GM19193 (cell line): ENCODE data around the gene MAP2K5.

ENCODE experiments used
- POLR2A ChIP-seq: IDR thresholded peaks from 4 replicates; pipeline ENCODE4 v1.6.1; 2011; ENCODE audit not compliant: insufficient read depth, insufficient read length; ENCODE audit errors: extremely low read depth

The MAP2K5 gene

GRCh38 chr15:67736810-67737209 is 194.3 kb downstream of the MAP2K5 start:
- no peak for TF ChIP-seq POLR2A

DNA sequence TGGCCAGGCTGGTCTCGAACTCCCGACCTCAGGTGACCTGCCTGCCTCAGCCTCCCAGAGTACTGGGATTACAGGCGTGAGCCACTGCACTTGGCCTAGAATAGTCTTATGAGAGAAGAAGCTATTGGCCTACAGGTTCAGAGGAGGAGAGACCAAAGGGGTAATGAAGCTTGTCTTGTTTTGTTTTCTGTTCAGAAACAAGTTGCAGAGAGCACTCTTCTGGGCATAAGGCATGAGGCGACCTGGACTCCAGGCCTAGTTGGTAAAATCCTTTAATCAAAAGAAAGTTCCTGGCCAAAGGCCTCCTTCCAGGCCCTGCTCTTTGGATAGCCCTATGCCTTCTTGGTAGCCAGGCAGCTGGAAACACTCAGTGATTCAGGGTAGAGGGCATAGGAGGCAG is 195.6 kb downstream of the MAP2K5 start:
- no peak for TF ChIP-seq POLR2A

- no peak for TF ChIP-seq POLR2A
Observed at GRCh38 chr15:67740405-67740804, 197.9 kb downstream of the MAP2K5 start.

DNA sequence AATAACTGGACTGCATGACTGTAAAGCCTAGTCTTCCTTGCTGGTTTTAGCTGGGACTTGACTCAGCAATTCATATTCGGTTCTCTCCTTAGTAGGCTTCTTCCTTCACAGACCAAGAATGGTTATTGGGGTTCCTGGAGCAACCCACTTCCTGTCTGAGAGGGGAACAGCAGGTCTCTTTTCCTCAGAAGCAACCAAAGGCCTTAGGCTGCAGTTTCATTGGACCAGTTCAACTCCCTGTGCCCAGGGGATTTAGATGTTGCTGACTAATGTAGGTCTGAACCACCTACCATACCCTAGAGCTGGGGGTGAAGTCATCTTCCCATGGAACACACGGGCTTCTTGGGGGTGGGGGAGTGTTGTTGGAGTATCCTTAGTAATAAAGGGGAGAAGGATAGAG is 198.8 kb downstream of the MAP2K5 start:
- TF ChIP-seq POLR2A: no peak

DNA sequence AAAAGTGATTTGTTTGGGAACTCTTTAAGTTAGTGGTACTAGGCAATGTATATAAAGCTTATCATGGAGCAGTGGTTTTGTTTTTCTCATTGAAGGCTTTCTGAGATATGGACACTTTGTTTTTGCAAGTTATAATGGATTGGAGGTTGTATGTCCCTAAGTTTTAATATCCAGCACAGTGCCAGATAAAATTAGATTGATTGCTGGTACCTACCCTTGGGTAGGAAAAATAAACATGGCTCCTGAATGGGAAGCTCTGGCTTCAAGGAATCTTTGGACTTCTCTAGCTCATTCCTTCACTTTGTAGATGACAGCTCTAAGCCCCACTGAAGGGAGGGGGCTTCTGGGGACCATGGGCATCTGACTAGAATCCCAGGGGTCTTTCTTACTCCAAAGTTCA is 201.1 kb downstream of the MAP2K5 start:
- no peak for TF ChIP-seq POLR2A

DNA sequence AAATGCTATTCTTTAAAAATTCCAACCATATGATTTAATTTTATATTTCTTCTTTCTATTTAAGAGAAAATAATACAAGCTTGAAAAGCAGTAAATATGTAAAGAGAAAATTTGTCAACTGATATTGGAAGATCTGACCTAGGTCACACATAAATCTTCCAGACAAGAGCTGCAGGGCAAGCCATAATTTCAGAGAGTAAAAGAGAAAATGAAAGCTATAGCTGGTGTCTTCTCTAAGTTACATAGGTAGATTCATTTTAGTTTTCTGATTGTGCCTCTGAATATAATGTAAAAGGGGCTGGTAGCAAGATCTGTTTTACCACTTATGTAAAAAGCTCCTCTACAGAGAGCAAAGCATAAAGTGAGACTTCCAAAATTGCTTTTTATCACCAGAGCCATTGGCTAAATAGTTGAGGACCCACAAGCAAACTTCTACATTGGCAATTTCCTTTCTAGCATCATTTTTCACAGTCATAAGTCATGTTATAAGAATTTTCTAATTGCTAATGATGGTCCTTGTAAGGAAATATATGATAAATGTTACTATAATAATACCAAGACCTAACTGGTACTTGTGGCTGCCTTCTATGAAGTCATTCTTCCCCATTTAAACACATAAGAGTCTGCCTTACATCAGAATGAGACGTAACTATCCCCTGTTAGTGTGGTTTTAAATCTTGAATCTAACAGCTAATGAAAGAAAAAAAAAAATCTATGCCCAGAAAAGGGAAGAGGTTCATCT is 202.0 kb downstream of the MAP2K5 start:
- no peak for TF ChIP-seq POLR2A

- TF ChIP-seq POLR2A: no peak
Observed at GRCh38 chr15:67745073-67746006, 202.8 kb downstream of the MAP2K5 start.

- no peak for TF ChIP-seq POLR2A
Observed at GRCh38 chr15:67746022-67746421, 203.5 kb downstream of the MAP2K5 start.

GRCh38 chr15:67746450-67746849 is 203.9 kb downstream of the MAP2K5 start:
- no peak for TF ChIP-seq POLR2A

GRCh38 chr15:67747921-67748320 is 205.4 kb downstream of the MAP2K5 start:
- no peak for TF ChIP-seq POLR2A

GRCh38 chr15:67750371-67750770 is 207.9 kb downstream of the MAP2K5 start:
- TF ChIP-seq POLR2A: no peak

- no peak for TF ChIP-seq POLR2A
Observed at GRCh38 chr15:67753891-67754290, 211.4 kb downstream of the MAP2K5 start.

- no peak for TF ChIP-seq POLR2A
Observed at GRCh38 chr15:67755264-67755663, 212.8 kb downstream of the MAP2K5 start.

GRCh38 chr15:67755936-67756335 is 213.4 kb downstream of the MAP2K5 start:
- no peak for TF ChIP-seq POLR2A

GRCh38 chr15:67758619-67759300 is 216.3 kb downstream of the MAP2K5 start:
- TF ChIP-seq POLR2A: no peak
